Keratinocyte (primary cell): ENCODE results near the gene IFT25. TPM values are rescaled to one million over a fixed set of nuclear protein-coding genes. Genes with fewer than 3 reads are reported as not detected.
A peak's percentile ranks its signal among the peaks of the same experiment; 100 is the strongest.

ENCODE experiments used
- DNase-seq: peaks from one replicate; pipeline ENCODE4 v3.0.0-alpha.2; 2011; ENCODE audit warnings: low read depth, missing footprints, low spot score
- FAIRE-seq: peaks from 2 replicates; lab custom pipeline; 2011; peaks lifted over from hg19 to GRCh38; lab: Jason Lieb, UNC
- H2AFZ ChIP-seq: 2 replicates; pipeline ENCODE4 v1.6.0; 2012; ENCODE audit warnings: low read length, control low read depth, inconsistent platforms; ENCODE audit not compliant: control insufficient read depth
- H3K27ac ChIP-seq: 2 replicates; pipeline ENCODE4 v1.5.1; 2011; ENCODE audit warnings: low read length; ENCODE audit not compliant: control insufficient read depth, insufficient read depth
- H3K27me3 ChIP-seq: 3 replicates; pipeline ENCODE4 v1.6.0; 2011; ENCODE audit warnings: low read length; ENCODE audit not compliant: control insufficient read depth, insufficient read depth; ENCODE audit errors: extremely low read depth
- H3K36me3 ChIP-seq, 2 experiments: 2 replicates in 1 of 2; 3 replicates in 1 of 2; pipeline ENCODE4 v1.5.1; 2011; ENCODE audit warnings: low read length in 2 of 2, mild to moderate bottlenecking in 1 of 2; ENCODE audit not compliant: control insufficient read depth in 2 of 2, insufficient read depth in 2 of 2; ENCODE audit errors: extremely low read depth in 1 of 2
- H3K4me1 ChIP-seq: 3 replicates; pipeline ENCODE4 v1.5.1; 2011; ENCODE audit warnings: low read length; ENCODE audit not compliant: control insufficient read depth, insufficient read depth; ENCODE audit errors: extremely low read depth
- H3K4me2 ChIP-seq: 3 replicates; pipeline ENCODE4 v1.6.0; 2011; ENCODE audit warnings: low read depth, low read length; ENCODE audit not compliant: control insufficient read depth, insufficient read depth; ENCODE audit errors: extremely low read depth
- H3K4me3 ChIP-seq, 3 experiments: fragments of 200-600 bp in 1 of 3; sonication (generic) in 1 of 3; 2 replicates in 2 of 3; 3 replicates in 1 of 3; pipeline ENCODE4 v1.5.1; 2011 to 2016; ENCODE audit warnings: low read length in 3 of 3, mild to moderate bottlenecking in 3 of 3, control low read depth in 2 of 3, inconsistent platforms in 1 of 3, low read depth in 1 of 3, mixed read lengths in 1 of 3, mixed run types in 1 of 3, moderate library complexity in 1 of 3; ENCODE audit not compliant: control insufficient read depth in 2 of 3, insufficient read depth in 2 of 3; ENCODE audit errors: extremely low read depth in 1 of 3
- H3K79me2 ChIP-seq: 2 replicates; pipeline ENCODE4 v1.6.0; 2012; ENCODE audit warnings: low read length; ENCODE audit not compliant: control insufficient read depth, insufficient read depth
- H3K9ac ChIP-seq: 3 replicates; pipeline ENCODE4 v1.6.0; 2011; ENCODE audit warnings: low read length; ENCODE audit not compliant: control insufficient read depth, insufficient read depth; ENCODE audit errors: extremely low read depth
- H3K9me1 ChIP-seq: 3 replicates; pipeline ENCODE4 v1.6.0; 2011; ENCODE audit warnings: low read length; ENCODE audit not compliant: control insufficient read depth, insufficient read depth; ENCODE audit errors: extremely low read depth
- H3K9me3 ChIP-seq: 2 replicates; pipeline ENCODE4 v1.5.1; 2012; ENCODE audit warnings: low read depth, low read length; ENCODE audit not compliant: control insufficient read depth
- H4K20me1 ChIP-seq: 3 replicates; pipeline ENCODE4 v1.6.0; 2011; ENCODE audit warnings: low read length; ENCODE audit not compliant: control insufficient read depth, insufficient read depth; ENCODE audit errors: extremely low read depth
- EZH2 ChIP-seq: IDR thresholded peaks from one replicate; pipeline ENCODE4 v1.6.1; 2012; ENCODE audit warnings: inconsistent platforms, mild to moderate bottlenecking, low read length, moderate library complexity
- dilution Hi-C: fragments of 300-500 bp; cut with MboI; formaldehyde crosslinking; loops from one replicate; pipeline ENCODE4 v1.7.0; 2020; ENCODE audit warnings: low sequenced_read_pairs; ENCODE audit not compliant: extremely low pct_ligation_motif_present
- polyA plus RNA-seq, 5 experiments: library from polyadenylated mRNA; depleted of rRNA in 3 of 5; stranded (reverse) in 3 of 5; stranded (forward) in 1 of 5; unstranded in 1 of 5; fragments of >200 nt; gene quantifications; 1 replicate in 1 of 5; 2 replicates in 3 of 5; 3 replicates in 1 of 5; pipeline versions ENCODE4 v1.2.1 to v1.2.3, GENCODE V29; 2011 to 2012; ENCODE audit warnings: missing spikeins in 2 of 5, low read depth in 1 of 5, low replicate concordance in 1 of 5
- TF ChIP-seq, protein P1 (sequence below), 3 experiments: IDR thresholded peaks in 1 of 3; conservative IDR thresholded peaks in 1 of 3; optimal IDR thresholded peaks in 1 of 3; 2 replicates in 2 of 3; 3 replicates in 1 of 3; pipeline versions ENCODE3 to v1.5.1; 2011; ENCODE audit warnings: low read length in 3 of 3, mild to moderate bottlenecking in 3 of 3, moderate library complexity in 2 of 3, control low read depth in 1 of 3, inconsistent platforms in 1 of 3; ENCODE audit not compliant: insufficient read depth in 2 of 3; ENCODE audit errors: extremely low read depth in 1 of 3

Gene IFT25
- polyA plus RNA-seq, 1 donor (not counting 4 experiments of a cell fraction or from before 2014, with no cell fraction given) = 64.3 TPM

DNA sequence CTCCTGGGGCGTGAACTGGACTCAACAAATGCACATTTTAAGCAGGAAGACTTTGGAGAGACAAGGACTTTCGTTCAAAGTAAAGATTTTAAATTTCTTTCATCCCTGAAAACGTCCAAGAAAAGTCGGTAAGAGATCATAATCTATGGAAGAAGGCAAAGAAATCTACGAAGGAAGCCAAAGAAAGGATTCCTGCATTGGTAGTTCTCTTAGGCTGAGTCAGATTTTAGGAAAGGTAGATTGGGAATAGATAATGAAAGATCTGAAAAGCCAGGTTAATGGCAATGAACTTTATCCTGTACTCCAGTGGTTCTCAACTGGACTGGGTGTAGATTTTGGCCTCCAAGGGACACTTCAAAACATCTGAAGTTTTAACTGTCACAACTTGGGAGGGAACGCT lies 2.4 kb downstream of the IFT25 start:
- Histone ChIP-seq H3K9me1 (no peaks in the 10 kb centered on the region), H3K27ac (peak overlapping the region; percentile 15), H2AFZ (no peak overlapping the region), H3K27me3 (no peaks in the 10 kb centered on the region), H3K9me3 (no peaks in the 10 kb centered on the region), H3K4me2 (no peak overlapping the region), H3K36me3 (peaks cover 0 to 3% of the 10 kb centered on the region in 2 experiments), H3K9ac (no peak overlapping the region), H3K4me3 (no peak overlapping the region), H3K4me1 (peaks cover 25% of the 10 kb centered on the region), H3K79me2 (peaks cover 31% of the 10 kb centered on the region), H4K20me1 (no peaks in the 10 kb centered on the region)
- dilution Hi-C loops = no loop called here
- DNase-seq (no peak), FAIRE-seq (no peak)
- TF ChIP-seq, protein P1, sequence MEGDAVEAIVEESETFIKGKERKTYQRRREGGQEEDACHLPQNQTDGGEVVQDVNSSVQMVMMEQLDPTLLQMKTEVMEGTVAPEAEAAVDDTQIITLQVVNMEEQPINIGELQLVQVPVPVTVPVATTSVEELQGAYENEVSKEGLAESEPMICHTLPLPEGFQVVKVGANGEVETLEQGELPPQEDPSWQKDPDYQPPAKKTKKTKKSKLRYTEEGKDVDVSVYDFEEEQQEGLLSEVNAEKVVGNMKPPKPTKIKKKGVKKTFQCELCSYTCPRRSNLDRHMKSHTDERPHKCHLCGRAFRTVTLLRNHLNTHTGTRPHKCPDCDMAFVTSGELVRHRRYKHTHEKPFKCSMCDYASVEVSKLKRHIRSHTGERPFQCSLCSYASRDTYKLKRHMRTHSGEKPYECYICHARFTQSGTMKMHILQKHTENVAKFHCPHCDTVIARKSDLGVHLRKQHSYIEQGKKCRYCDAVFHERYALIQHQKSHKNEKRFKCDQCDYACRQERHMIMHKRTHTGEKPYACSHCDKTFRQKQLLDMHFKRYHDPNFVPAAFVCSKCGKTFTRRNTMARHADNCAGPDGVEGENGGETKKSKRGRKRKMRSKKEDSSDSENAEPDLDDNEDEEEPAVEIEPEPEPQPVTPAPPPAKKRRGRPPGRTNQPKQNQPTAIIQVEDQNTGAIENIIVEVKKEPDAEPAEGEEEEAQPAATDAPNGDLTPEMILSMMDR (optimal IDR thresholded peaks at IDR 0.05 in 1 of 3, IDR thresholded peaks at IDR 0.05 in 1 of 3, conservative IDR thresholded peaks at IDR 0.05 in 1 of 3; ENCODE audit: extremely low read depth in 1 of 3, insufficient read depth in 2 of 3, low read length in 3 of 3) = no peak
- no peak for TF ChIP-seq EZH2

DNA sequence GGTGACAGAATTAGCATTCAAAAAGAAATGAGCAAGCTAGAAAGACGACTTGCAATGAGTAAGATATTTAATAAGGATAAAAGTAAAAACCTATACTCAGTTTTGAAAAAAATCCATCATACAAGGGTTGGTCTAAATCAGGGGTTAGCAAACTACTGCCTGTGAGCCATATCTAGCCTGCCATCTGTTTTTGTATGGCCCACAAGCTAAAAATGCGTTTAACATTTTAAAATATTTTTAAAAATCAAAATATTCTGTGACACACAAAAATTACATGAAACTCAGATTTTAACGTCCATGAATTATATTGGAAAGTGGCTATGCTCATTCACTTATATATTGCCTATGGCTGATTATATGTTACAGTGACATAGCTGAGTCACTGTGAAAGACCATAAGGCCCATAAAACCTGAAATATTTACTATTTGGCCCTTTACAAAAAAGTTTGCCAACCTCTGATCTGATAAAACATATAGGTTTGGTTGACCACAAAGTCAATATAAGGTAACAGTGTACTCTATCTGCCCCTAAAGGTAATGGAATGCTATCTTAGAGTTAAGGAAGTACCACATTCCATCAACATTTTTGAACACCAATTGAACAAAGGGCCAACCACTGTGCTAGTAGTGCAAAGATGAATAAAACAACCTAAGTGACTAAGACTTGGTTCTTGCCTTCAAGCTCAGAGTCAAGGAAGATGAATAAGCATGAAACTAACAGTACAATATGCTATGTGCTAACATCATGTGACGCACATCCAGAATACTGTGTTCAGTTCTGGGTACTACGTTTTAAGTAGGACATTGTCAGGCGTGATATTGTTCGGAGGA lies 3.2 kb downstream of the IFT25 start:
- H3K79me2 ChIP-seq = peaks cover 24% of the 10 kb centered on the region
- peak overlapping the region; percentile 15 for H3K27ac ChIP-seq

More for the DNA sequence above, 3.2 kb downstream of the IFT25 start:
- Histone ChIP-seq H3K4me3 (no peak overlapping the region), H3K27me3 (no peaks in the 10 kb centered on the region), H2AFZ (no peak overlapping the region), H3K4me2 (no peak overlapping the region), H4K20me1 (no peaks in the 10 kb centered on the region), H3K4me1 (peaks cover 17% of the 10 kb centered on the region), H3K9me1 (no peaks in the 10 kb centered on the region), H3K9me3 (no peaks in the 10 kb centered on the region), H3K36me3 (no peaks in the 10 kb centered on the region), H3K9ac (no peak overlapping the region)
- DNase-seq (peak; percentile 50), FAIRE-seq (peak; percentile 87)
- TF ChIP-seq, protein P1 (optimal IDR thresholded peaks at IDR 0.05 in 1 of 3, IDR thresholded peaks at IDR 0.05 in 1 of 3, conservative IDR thresholded peaks at IDR 0.05 in 1 of 3; ENCODE audit: extremely low read depth in 1 of 3, insufficient read depth in 2 of 3, low read length in 3 of 3) = no peak
- no peak for TF ChIP-seq EZH2
- dilution Hi-C loops = no loop called here
